ACC112 (cell line): Measurements from ENCODE around the gene DKK2.

Experiments used
- H2AFZ ChIP-seq: fragments of 200-600 bp; sonication (generic); one replicate; pipeline ENCODE4 v1.6.0; 2017; ENCODE audit warnings: antibody characterized with exemption, low read length; ENCODE audit not compliant: unreplicated experiment
- H3K27ac ChIP-seq: fragments of 200-600 bp; sonication (generic); 2 replicates; pipeline ENCODE4 v1.5.1; 2014; ENCODE audit warnings: low read depth, mild to moderate bottlenecking, antibody characterized with exemption, low read length, moderate library complexity
- H3K27me3 ChIP-seq: fragments of 200-600 bp; sonication (generic); 2 replicates; pipeline ENCODE4 v1.6.1; 2014; ENCODE audit warnings: mild to moderate bottlenecking, antibody characterized with exemption, low read length, moderate library complexity, mixed read lengths; ENCODE audit not compliant: insufficient read depth
- H3K36me3 ChIP-seq: fragments of 200-600 bp; sonication (generic); 2 replicates; pipeline ENCODE4 v1.6.1; 2016; ENCODE audit warnings: mild to moderate bottlenecking, antibody characterized with exemption, low read length, moderate library complexity, mixed read lengths; ENCODE audit not compliant: insufficient read depth
- H3K4me1 ChIP-seq: fragments of 200-600 bp; sonication (generic); one replicate; pipeline ENCODE4 v1.6.1; 2016; ENCODE audit warnings: low read length, mixed read lengths; ENCODE audit not compliant: insufficient read depth, unreplicated experiment, control insufficient read depth
- H3K4me3 ChIP-seq: fragments of 200-600 bp; sonication (generic); 2 replicates; pipeline ENCODE4 v1.5.1; 2014; ENCODE audit warnings: mild to moderate bottlenecking, low read depth, low read length
- H3K79me2 ChIP-seq: fragments of 200-600 bp; sonication (generic); one replicate; pipeline ENCODE4 v1.6.0; 2016; ENCODE audit warnings: low read length; ENCODE audit not compliant: control insufficient read depth, unreplicated experiment, insufficient read depth

DKK2 gene

GRCh38 chr4:106982711-106983211, 53.4 kb downstream of the DKK2 start:
- H2AFZ ChIP-seq, result no peak overlapping the region
- peaks cover 21% of the 10 kb centered on the region for H3K27me3 ChIP-seq
- no peaks in the 10 kb centered on the region for H3K79me2 ChIP-seq
- H3K36me3 ChIP-seq, result no peaks in the 10 kb centered on the region
- no peak overlapping the region for H3K4me3 ChIP-seq
- H3K27ac ChIP-seq, result no peak overlapping the region
- H3K4me1 ChIP-seq, result no peaks in the 10 kb centered on the region

- Histone ChIP-seq H3K27ac (no peak overlapping the region), H3K36me3 (no peaks in the 10 kb centered on the region), H3K4me1 (no peaks in the 10 kb centered on the region), H3K79me2 (no peaks in the 10 kb centered on the region), H2AFZ (no peak overlapping the region), H3K27me3 (peaks cover 21% of the 10 kb centered on the region), H3K4me3 (no peak overlapping the region)
Observed at GRCh38 chr4:106981431-106981830, 54.7 kb downstream of the DKK2 start.

GRCh38 chr4:106979476-106979875, 56.6 kb downstream of the DKK2 start:
- H3K27ac ChIP-seq, result no peak overlapping the region
- no peak overlapping the region for H3K4me3 ChIP-seq
- no peaks in the 10 kb centered on the region for H3K4me1 ChIP-seq
- no peak overlapping the region for H2AFZ ChIP-seq
- H3K36me3 ChIP-seq, result no peaks in the 10 kb centered on the region
- H3K79me2 ChIP-seq, result no peaks in the 10 kb centered on the region
- H3K27me3 ChIP-seq, result peaks cover 21% of the 10 kb centered on the region

GRCh38 chr4:106978046-106978774, 57.9 kb downstream of the DKK2 start:
- Histone ChIP-seq H3K4me1 (no peaks in the 10 kb centered on the region), H3K27me3 (peaks cover 21% of the 10 kb centered on the region), H3K36me3 (no peaks in the 10 kb centered on the region), H2AFZ (no peak overlapping the region), H3K4me3 (no peak overlapping the region), H3K79me2 (no peaks in the 10 kb centered on the region), H3K27ac (no peak overlapping the region)

- Histone ChIP-seq H3K4me1 (no peaks in the 10 kb centered on the region), H3K36me3 (no peaks in the 10 kb centered on the region), H3K27ac (no peak overlapping the region), H3K27me3 (peaks cover 11% of the 10 kb centered on the region), H3K79me2 (no peaks in the 10 kb centered on the region), H3K4me3 (no peak overlapping the region), H2AFZ (no peak overlapping the region)
Observed at GRCh38 chr4:106971636-106972035, 64.5 kb downstream of the DKK2 start.

GRCh38 chr4:106967892-106968291, 68.2 kb downstream of the DKK2 start:
- H3K79me2 ChIP-seq, result no peaks in the 10 kb centered on the region
- peaks cover 16% of the 10 kb centered on the region for H3K27me3 ChIP-seq
- H3K4me3 ChIP-seq, result no peak overlapping the region
- H3K4me1 ChIP-seq, result no peaks in the 10 kb centered on the region
- no peak overlapping the region for H3K27ac ChIP-seq
- H3K36me3 ChIP-seq, result no peaks in the 10 kb centered on the region
- no peak overlapping the region for H2AFZ ChIP-seq

GRCh38 chr4:106953036-106953705, 82.9 kb downstream of the DKK2 start:
- H3K4me1 ChIP-seq, result no peaks in the 10 kb centered on the region
- H3K27ac ChIP-seq, result no peak overlapping the region
- peaks cover 31% of the 10 kb centered on the region for H3K27me3 ChIP-seq
- H3K4me3 ChIP-seq, result no peak overlapping the region
- H3K79me2 ChIP-seq, result no peaks in the 10 kb centered on the region
- no peak overlapping the region for H2AFZ ChIP-seq
- no peaks in the 10 kb centered on the region for H3K36me3 ChIP-seq

- Histone ChIP-seq H2AFZ (no peak overlapping the region), H3K27ac (no peak overlapping the region), H3K27me3 (peaks cover 31% of the 10 kb centered on the region), H3K4me3 (no peak overlapping the region), H3K79me2 (no peaks in the 10 kb centered on the region), H3K4me1 (no peaks in the 10 kb centered on the region), H3K36me3 (no peaks in the 10 kb centered on the region)
Observed at GRCh38 chr4:106951891-106952290, 84.2 kb downstream of the DKK2 start.

- H3K4me1 ChIP-seq, result no peaks in the 10 kb centered on the region
- H3K27ac ChIP-seq, result no peak overlapping the region
Observed at GRCh38 chr4:106941841-106942240, 94.3 kb downstream of the DKK2 start.

GRCh38 chr4:106930522-106930921, 105.6 kb downstream of the DKK2 start:
- Histone ChIP-seq H3K4me1 (no peaks in the 10 kb centered on the region), H2AFZ (no peak overlapping the region), H3K36me3 (no peaks in the 10 kb centered on the region), H3K79me2 (no peaks in the 10 kb centered on the region), H3K27ac (no peak overlapping the region), H3K27me3 (peaks cover 32% of the 10 kb centered on the region), H3K4me3 (no peak overlapping the region)

More at GRCh38 chr4:106941841-106942240, 94.3 kb downstream of the DKK2 start:
- H2AFZ ChIP-seq, result no peak overlapping the region
- H3K36me3 ChIP-seq, result no peaks in the 10 kb centered on the region
- H3K4me3 ChIP-seq, result no peak overlapping the region
- peaks cover 27% of the 10 kb centered on the region; the same call in 1 of the 2 replicates for H3K27me3 ChIP-seq
- no peaks in the 10 kb centered on the region for H3K79me2 ChIP-seq

GRCh38 chr4:106929248-106929647, 106.9 kb downstream of the DKK2 start:
- no peak overlapping the region for H3K4me3 ChIP-seq
- no peaks in the 10 kb centered on the region for H3K79me2 ChIP-seq
- no peak overlapping the region for H3K27ac ChIP-seq
- H3K27me3 ChIP-seq, result peaks cover 28% of the 10 kb centered on the region
- H2AFZ ChIP-seq, result no peak overlapping the region
- no peaks in the 10 kb centered on the region for H3K36me3 ChIP-seq
- H3K4me1 ChIP-seq, result no peaks in the 10 kb centered on the region
